Activated naive CD4-positive, alpha-beta T cell treated with Interleukin-2 at 50 U/mL for 16 hours (primary cell): ENCODE results near the gene XPR1.

Experiments used
- DNase-seq: peaks from one replicate; pipeline ENCODE4 v3.0.0-alpha.2; 2020

Gene XPR1

GRCh38 chr1:180728472-180729106 is 96.8 kb downstream of the XPR1 start:
- DNase-seq, result no peak

- DNase-seq, result no peak
Observed at GRCh38 chr1:180731131-180731530, 99.3 kb downstream of the XPR1 start.

- no peak for DNase-seq
Observed at GRCh38 chr1:180732866-180733265, 101.0 kb downstream of the XPR1 start.

- DNase-seq, result no peak
Observed at GRCh38 chr1:180734366-180734765, 102.5 kb downstream of the XPR1 start.

- no peak for DNase-seq
Observed at GRCh38 chr1:180742663-180743062, 110.8 kb downstream of the XPR1 start.

- DNase-seq, result no peak
Observed at GRCh38 chr1:180743868-180744267, 112.0 kb downstream of the XPR1 start.

- DNase-seq, result no peak
Observed at GRCh38 chr1:180745098-180745497, 113.3 kb downstream of the XPR1 start.

- no peak for DNase-seq
Observed at GRCh38 chr1:180751921-180752320, 120.1 kb downstream of the XPR1 start.

- DNase-seq, result no peak
Observed at GRCh38 chr1:180754453-180754852, 122.6 kb downstream of the XPR1 start.

- DNase-seq, result no peak
Observed at GRCh38 chr1:180757657-180758056, 125.8 kb downstream of the XPR1 start.

GRCh38 chr1:180762796-180763195 is 131.0 kb downstream of the XPR1 start:
- no peak for DNase-seq

- no peak for DNase-seq
Observed at GRCh38 chr1:180765151-180765550, 133.3 kb downstream of the XPR1 start.

- no peak for DNase-seq
Observed at GRCh38 chr1:180769889-180770288, 138.1 kb downstream of the XPR1 start.

GRCh38 chr1:180773210-180773865 is 141.5 kb downstream of the XPR1 start:
- DNase-seq, result no peak

- DNase-seq, result no peak
Observed at GRCh38 chr1:180775801-180776200, 144.0 kb downstream of the XPR1 start.

- DNase-seq, result no peak
Observed at GRCh38 chr1:180777072-180777689, 145.4 kb downstream of the XPR1 start.

GRCh38 chr1:180778782-180779398 is 147.1 kb downstream of the XPR1 start:
- DNase-seq, result no peak

- DNase-seq, result no peak
Observed at GRCh38 chr1:180779584-180779983, 147.8 kb downstream of the XPR1 start.

GRCh38 chr1:180781718-180782117 is 149.9 kb downstream of the XPR1 start:
- DNase-seq, result no peak

GRCh38 chr1:180785291-180785690 is 153.5 kb downstream of the XPR1 start:
- DNase-seq, result no peak

GRCh38 chr1:180785887-180786286 is 154.1 kb downstream of the XPR1 start:
- no peak for DNase-seq

GRCh38 chr1:180786624-180787023 is 154.8 kb downstream of the XPR1 start:
- DNase-seq, result no peak

GRCh38 chr1:180787628-180788307 is 155.9 kb downstream of the XPR1 start:
- no peak for DNase-seq
